ENCODE measurements around the gene CES3. TPM values are rescaled to one million over a fixed set of nuclear protein-coding genes. Genes with fewer than 3 reads are reported as not detected.

CES3 gene
- total RNA-seq, 1 donor from 2014 or later, result 1.5 TPM

DNA sequence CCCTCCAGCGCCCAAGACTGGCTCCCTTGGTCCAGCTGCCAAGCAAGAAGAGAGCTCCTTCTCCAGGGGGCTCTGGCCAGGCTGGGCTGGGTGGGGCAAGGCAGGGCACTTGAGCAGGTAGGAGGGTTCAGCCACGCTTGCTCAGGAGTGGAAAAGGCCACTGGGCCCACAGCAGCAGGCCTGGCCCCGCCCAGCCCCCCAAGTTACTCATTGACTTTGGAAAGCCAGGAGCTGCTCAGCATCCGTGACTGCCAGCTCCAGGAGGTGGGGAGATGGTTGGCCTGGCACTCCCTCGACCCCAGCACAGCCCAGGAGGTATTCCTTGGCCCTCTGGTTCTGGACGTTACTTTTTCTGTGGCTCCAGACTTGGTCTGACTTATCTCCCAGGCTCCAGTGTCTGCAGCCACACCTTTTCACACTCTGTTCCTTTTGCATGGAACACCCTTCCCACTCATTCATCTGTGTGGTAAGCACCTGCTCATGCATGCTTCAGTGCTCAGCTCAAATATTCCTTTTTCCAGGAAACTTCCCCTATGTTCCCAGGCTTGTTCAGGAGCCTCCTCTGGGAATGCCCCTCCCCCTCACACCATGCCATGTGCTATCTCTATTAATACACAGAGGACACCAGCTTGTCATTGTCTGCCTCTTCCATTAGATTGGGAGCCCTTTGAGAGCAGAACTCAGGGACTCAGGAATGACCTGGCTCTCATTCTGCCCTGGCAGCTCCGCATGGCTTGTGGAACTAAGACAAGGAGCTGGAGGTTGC, 42.1 kb upstream of the CES3 start, which contains the start of gene CDH16:
TSS of gene CDH16 (minus strand) at position 83 of the 766 bp plus-strand sequence. CDS start 820 bp downstream, outside the sequence.
- FAIRE-seq, result no peak
- DNase-seq (ENCODE audit: low read depth), result no peak
- H3K36me3 ChIP-seq (ENCODE audit: insufficient read depth, low read length), result no peaks in the 10 kb centered on the region
- Mint-ChIP-seq H3K27ac (ENCODE audit: unreplicated experiment) (no peak within 1 kb of the TSS), H3K36me3 (ENCODE audit: low read depth, unreplicated experiment) (peaks cover 7% of the 10 kb centered on the region), H3K27me3 (ENCODE audit: low read depth, unreplicated experiment) (peaks cover 80% of the 10 kb centered on the region), H3K4me3 (ENCODE audit: unreplicated experiment) (no peak within 1 kb of the TSS), H3K9me3 (ENCODE audit: unreplicated experiment) (peaks cover 7% of the 10 kb centered on the region), H3K4me1 (ENCODE audit: low read depth, unreplicated experiment) (peaks cover 3% of the 10 kb centered on the region)
- peaks cover 6% of the 10 kb centered on the region for H3K4me1 ChIP-seq (ENCODE audit: insufficient read depth, low read length)
- H3K9ac ChIP-seq (ENCODE audit: low read length), result no peak within 1 kb of the TSS
- H2AFZ ChIP-seq (ENCODE audit: low read depth, low read length), result no peak within 1 kb of the TSS
- H3K79me2 ChIP-seq (ENCODE audit: insufficient read depth, low read length), result no peaks in the 10 kb centered on the region
- TF ChIP-seq EZH2 (IDR thresholded peaks at IDR 0.05; ENCODE audit: insufficient read depth, low read length), result no peak
- TF ChIP-seq, protein P1, sequence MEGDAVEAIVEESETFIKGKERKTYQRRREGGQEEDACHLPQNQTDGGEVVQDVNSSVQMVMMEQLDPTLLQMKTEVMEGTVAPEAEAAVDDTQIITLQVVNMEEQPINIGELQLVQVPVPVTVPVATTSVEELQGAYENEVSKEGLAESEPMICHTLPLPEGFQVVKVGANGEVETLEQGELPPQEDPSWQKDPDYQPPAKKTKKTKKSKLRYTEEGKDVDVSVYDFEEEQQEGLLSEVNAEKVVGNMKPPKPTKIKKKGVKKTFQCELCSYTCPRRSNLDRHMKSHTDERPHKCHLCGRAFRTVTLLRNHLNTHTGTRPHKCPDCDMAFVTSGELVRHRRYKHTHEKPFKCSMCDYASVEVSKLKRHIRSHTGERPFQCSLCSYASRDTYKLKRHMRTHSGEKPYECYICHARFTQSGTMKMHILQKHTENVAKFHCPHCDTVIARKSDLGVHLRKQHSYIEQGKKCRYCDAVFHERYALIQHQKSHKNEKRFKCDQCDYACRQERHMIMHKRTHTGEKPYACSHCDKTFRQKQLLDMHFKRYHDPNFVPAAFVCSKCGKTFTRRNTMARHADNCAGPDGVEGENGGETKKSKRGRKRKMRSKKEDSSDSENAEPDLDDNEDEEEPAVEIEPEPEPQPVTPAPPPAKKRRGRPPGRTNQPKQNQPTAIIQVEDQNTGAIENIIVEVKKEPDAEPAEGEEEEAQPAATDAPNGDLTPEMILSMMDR (IDR thresholded peaks at IDR 0.05; ENCODE audit: insufficient read depth, low read depth, low read length), result no peak
- H3K4me3 ChIP-seq (ENCODE audit: insufficient read depth, low read depth, low read length), result no peak within 1 kb of the TSS
- peaks cover 29% of the 10 kb centered on the region for H3K27me3 ChIP-seq (ENCODE audit: insufficient read depth, low read length)
- no peak within 1 kb of the TSS for H3K27ac ChIP-seq (ENCODE audit: low read depth, low read length)
- no peak within 1 kb of the TSS for H3K4me2 ChIP-seq (ENCODE audit: low read length)
- H4K20me1 ChIP-seq (ENCODE audit: insufficient read depth, low read length), result peaks cover 12% of the 10 kb centered on the region
- H3K9me3 ChIP-seq (ENCODE audit: insufficient read depth, low read depth, low read length), result no peaks in the 10 kb centered on the region

DNA sequence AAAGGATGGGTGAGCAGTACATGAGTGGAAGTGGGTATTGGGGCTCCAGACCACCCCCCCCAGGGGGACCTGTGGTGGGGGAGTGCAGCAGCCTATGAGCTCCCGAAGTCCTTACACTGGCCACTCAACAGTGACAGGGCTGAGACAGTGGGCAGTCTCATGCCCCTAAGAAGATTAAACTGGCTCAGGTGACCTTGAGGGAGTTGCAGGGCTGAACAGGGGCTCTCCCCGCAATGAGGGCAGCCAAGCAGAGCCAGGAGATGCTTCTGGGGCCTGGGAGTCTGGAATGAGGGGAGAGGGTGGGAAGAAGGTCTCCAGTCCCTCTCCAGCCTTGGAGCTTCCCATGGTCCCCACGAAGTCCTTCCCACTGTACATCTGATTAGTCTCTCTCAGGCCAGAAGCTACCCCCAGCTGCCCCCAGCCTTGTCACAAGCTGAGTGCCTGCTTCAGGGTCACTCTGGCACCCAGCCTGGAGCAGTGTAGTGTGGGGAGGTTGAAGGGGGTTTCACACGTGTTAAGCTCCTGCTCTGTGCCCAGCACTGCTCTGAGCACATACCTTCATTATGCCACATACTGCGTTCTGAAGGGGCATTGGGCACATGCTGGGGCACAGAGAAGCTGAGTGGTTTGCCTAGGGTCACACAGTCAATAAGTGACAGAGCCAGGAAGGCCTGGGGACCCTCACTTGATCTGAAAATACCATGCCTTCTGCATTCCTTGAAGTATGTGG, 41.3 kb upstream of the CES3 start:
- peaks cover 7% of the 10 kb centered on the region for H3K36me3 Mint-ChIP-seq (ENCODE audit: low read depth, unreplicated experiment)
- H2AFZ ChIP-seq (ENCODE audit: low read depth, low read length), result no peak overlapping the region
- no peak overlapping the region for H3K4me2 ChIP-seq (ENCODE audit: low read length)
- TF ChIP-seq, protein P1 (IDR thresholded peaks at IDR 0.05; ENCODE audit: insufficient read depth, low read depth, low read length), result no peak
- no peak for TF ChIP-seq EZH2 (IDR thresholded peaks at IDR 0.05; ENCODE audit: insufficient read depth, low read length)
- no peak overlapping the region for H3K9ac ChIP-seq (ENCODE audit: low read length)
- no peak overlapping the region for H3K4me3 Mint-ChIP-seq (ENCODE audit: unreplicated experiment)
- peaks cover 34% of the 10 kb centered on the region for H3K27me3 ChIP-seq (ENCODE audit: insufficient read depth, low read length)
- no peak for FAIRE-seq
- no peaks in the 10 kb centered on the region for H3K79me2 ChIP-seq (ENCODE audit: insufficient read depth, low read length)
- no peaks in the 10 kb centered on the region for H3K9me3 ChIP-seq (ENCODE audit: insufficient read depth, low read depth, low read length)
- H3K27ac ChIP-seq (ENCODE audit: low read depth, low read length), result no peak overlapping the region
- H3K27ac Mint-ChIP-seq (ENCODE audit: unreplicated experiment), result no peak overlapping the region
- H3K4me1 Mint-ChIP-seq (ENCODE audit: low read depth, unreplicated experiment), result peaks cover 3% of the 10 kb centered on the region
- H3K4me3 ChIP-seq (ENCODE audit: insufficient read depth, low read depth, low read length), result no peak overlapping the region
- no peak for DNase-seq (ENCODE audit: low read depth)
- peaks cover 4% of the 10 kb centered on the region for H3K9me3 Mint-ChIP-seq (ENCODE audit: unreplicated experiment)
- no peaks in the 10 kb centered on the region for H3K36me3 ChIP-seq (ENCODE audit: insufficient read depth, low read length)
- peaks cover 15% of the 10 kb centered on the region for H4K20me1 ChIP-seq (ENCODE audit: insufficient read depth, low read length)
- peaks cover 76% of the 10 kb centered on the region for H3K27me3 Mint-ChIP-seq (ENCODE audit: low read depth, unreplicated experiment)
- H3K4me1 ChIP-seq (ENCODE audit: insufficient read depth, low read length), result peaks cover 7% of the 10 kb centered on the region
